ENCODE measurements around the gene ZNRF1.
A peak's percentile ranks its signal among the peaks of the same experiment; 100 is the strongest.

- TF ChIP-seq EP300 (IDR thresholded peaks at IDR 0.05; ENCODE audit: borderline replicate concordance in 1 of 2, low read depth in 2 of 2, low read length in 2 of 2) (peak in 1 of 2 experiments; percentile 29; a peak in 1 of 3 replicates), CTCF (IDR thresholded peaks at IDR 0.05; ENCODE audit: control extremely low read depth in 1 of 3, insufficient read depth in 1 of 3, low read depth in 1 of 3, low read length in 3 of 3) (no peak), EZH2 (IDR thresholded peaks at IDR 0.05; ENCODE audit: low read depth, low read length, severe bottlenecking) (no peak), YY1 (IDR thresholded peaks at IDR 0.05; ENCODE audit: low read depth, low read length) (no peak), USF2 (IDR thresholded peaks at IDR 0.05; ENCODE audit: low read length) (no peak), RAD21 (IDR thresholded peaks at IDR 0.05 in 1 of 2, conservative IDR thresholded peaks at IDR 0.05 in 1 of 2; ENCODE audit: low read depth in 2 of 2, low read length in 2 of 2) (no peak), GABPA (IDR thresholded peaks at IDR 0.05; ENCODE audit: borderline replicate concordance, insufficient read depth, low read length) (no peak), POLR2A (IDR thresholded peaks at IDR 0.05; ENCODE audit: control extremely low read depth in 1 of 2, low read depth in 2 of 2, low read length in 2 of 2) (no peak), KDM5A (IDR thresholded peaks at IDR 0.05; ENCODE audit: low read length) (no peak), TBP (IDR thresholded peaks at IDR 0.05; ENCODE audit: low read depth, low read length) (no peak)
Observed at GRCh38 chr16:75080205-75081029, 81.6 kb downstream of the ZNRF1 start.

All from H1 (cell line).